Endothelial cell of umbilical vein (primary cell): Measurements from ENCODE around the gene SLFN12L.

Source experiments
- POLR2A ChIP-seq: IDR thresholded peaks from 2 replicates; pipeline ENCODE4 v1.6.1; 2012; ENCODE audit warnings: low read depth, mild to moderate bottlenecking, control low read depth, low read length
- TF ChIP-seq, protein P1 (sequence below), 2 donors: IDR thresholded peaks; 1 replicate in 1 of 2; 2 replicates in 1 of 2; pipeline ENCODE4 v1.5.1; 2011; ENCODE audit warnings: low read length in 2 of 2, mild to moderate bottlenecking in 2 of 2, moderate library complexity in 2 of 2, control low read depth in 1 of 2, inconsistent platforms in 1 of 2, low read depth in 1 of 2; ENCODE audit not compliant: insufficient read depth in 1 of 2; ENCODE audit errors: extremely low read depth in 1 of 2

DNA sequence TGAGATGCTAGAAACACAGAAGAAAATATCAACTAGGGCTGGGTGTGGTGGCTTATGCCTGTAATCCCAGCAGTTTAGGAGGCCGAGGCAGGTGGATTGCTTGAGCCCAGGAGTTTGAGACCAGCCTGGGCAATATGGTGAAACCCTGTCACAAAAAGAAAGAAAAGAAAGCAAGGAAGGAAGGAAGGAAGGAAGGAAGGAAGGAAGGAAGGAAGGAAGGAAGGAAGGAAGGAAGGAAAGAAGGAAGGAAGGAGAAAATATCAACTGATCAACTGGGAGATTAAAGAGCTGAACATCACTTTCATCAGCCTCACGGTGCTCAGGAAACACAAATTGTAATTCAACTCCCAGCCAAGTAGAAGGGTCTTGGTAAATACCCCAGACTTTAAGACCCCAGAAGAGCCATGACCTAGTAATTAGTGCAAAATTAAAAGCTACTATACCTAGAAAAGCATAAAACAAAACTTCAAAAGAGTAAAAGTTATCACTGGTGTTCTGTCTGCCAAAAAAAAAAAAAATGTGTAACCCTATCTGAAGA is 61.1 kb downstream of the SLFN12L start:
- TF ChIP-seq POLR2A: no peak
- TF ChIP-seq, protein P1, sequence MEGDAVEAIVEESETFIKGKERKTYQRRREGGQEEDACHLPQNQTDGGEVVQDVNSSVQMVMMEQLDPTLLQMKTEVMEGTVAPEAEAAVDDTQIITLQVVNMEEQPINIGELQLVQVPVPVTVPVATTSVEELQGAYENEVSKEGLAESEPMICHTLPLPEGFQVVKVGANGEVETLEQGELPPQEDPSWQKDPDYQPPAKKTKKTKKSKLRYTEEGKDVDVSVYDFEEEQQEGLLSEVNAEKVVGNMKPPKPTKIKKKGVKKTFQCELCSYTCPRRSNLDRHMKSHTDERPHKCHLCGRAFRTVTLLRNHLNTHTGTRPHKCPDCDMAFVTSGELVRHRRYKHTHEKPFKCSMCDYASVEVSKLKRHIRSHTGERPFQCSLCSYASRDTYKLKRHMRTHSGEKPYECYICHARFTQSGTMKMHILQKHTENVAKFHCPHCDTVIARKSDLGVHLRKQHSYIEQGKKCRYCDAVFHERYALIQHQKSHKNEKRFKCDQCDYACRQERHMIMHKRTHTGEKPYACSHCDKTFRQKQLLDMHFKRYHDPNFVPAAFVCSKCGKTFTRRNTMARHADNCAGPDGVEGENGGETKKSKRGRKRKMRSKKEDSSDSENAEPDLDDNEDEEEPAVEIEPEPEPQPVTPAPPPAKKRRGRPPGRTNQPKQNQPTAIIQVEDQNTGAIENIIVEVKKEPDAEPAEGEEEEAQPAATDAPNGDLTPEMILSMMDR (IDR thresholded peaks at IDR 0.05; ENCODE audit: extremely low read depth in 1 of 2, insufficient read depth in 1 of 2, low read depth in 1 of 2, low read length in 2 of 2): no peak
